ENCODE results near the gene NCAPD3.

DNA sequence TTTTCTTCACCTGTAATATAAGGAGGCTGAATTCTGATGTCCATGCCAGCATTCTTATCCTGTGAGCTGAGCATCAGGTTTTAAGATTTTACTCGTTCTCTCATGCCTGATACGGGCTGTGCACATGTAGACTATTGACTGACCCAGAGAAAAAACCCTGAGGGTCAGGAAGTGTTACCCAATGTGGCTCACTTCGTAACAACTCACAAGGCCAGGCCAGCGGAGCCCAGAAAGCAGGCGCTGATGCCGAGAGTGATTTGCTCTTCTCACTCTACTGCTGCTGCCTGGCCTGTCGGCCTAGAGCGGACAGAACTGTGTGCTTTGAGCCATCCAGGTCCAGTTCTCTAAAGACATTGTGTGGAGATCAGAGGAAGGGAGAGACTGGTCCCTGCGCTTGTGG lies 18.6 kb upstream of the NCAPD3 start:
- TF ChIP-seq, protein P1, sequence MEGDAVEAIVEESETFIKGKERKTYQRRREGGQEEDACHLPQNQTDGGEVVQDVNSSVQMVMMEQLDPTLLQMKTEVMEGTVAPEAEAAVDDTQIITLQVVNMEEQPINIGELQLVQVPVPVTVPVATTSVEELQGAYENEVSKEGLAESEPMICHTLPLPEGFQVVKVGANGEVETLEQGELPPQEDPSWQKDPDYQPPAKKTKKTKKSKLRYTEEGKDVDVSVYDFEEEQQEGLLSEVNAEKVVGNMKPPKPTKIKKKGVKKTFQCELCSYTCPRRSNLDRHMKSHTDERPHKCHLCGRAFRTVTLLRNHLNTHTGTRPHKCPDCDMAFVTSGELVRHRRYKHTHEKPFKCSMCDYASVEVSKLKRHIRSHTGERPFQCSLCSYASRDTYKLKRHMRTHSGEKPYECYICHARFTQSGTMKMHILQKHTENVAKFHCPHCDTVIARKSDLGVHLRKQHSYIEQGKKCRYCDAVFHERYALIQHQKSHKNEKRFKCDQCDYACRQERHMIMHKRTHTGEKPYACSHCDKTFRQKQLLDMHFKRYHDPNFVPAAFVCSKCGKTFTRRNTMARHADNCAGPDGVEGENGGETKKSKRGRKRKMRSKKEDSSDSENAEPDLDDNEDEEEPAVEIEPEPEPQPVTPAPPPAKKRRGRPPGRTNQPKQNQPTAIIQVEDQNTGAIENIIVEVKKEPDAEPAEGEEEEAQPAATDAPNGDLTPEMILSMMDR (conservative IDR thresholded peaks at IDR 0.05; ENCODE audit: low read depth, low read length), result no peak
- no peak for TF ChIP-seq EZH2phosphoT487 (IDR thresholded peaks at IDR 0.05; ENCODE audit: borderline replicate concordance, low read length)
- no peak for TF ChIP-seq EZH2 (IDR thresholded peaks at IDR 0.05; ENCODE audit: low read length, unreplicated experiment)

Measured in PC-3 (cell line).